H1 (cell line): ENCODE data around the gene AASDHPPT. TPM values are rescaled to one million over a fixed set of nuclear protein-coding genes. Genes with fewer than 3 reads are reported as not detected.

Experiments
- CTCF ChIA-PET: fragments of 300-600 bp; sonication (Branson Sonifier 250); formaldehyde crosslinking; loops from one replicate; lab custom pipeline; 2021; ENCODE audit not compliant: partially characterized antibody; lab: Charles Lee
- POLR2A ChIA-PET: fragments of 300-600 bp; sonication (Branson Sonifier 250); formaldehyde crosslinking; loops from one replicate; lab custom pipeline; 2021; ENCODE audit warnings: inconsistent platforms; ENCODE audit not compliant: partially characterized antibody; lab: Charles Lee
- DNase-seq, 2 experiments: peaks; one replicate each; pipeline versions ENCODE4 v3.0.0 to v3.0.0-alpha.2; 2010 to 2022; ENCODE audit warnings: low spot score in 2 of 2, low read depth in 1 of 2, mixed read lengths in 1 of 2
- FAIRE-seq: peaks from 2 replicates; lab custom pipeline; 2011; peaks lifted over from hg19 to GRCh38; lab: Jason Lieb, UNC
- H2AFZ ChIP-seq: 2 replicates; pipeline ENCODE4 v1.8.1; 2012; ENCODE audit warnings: low read length, inconsistent platforms
- H2AK5ac ChIP-seq: 2 replicates; pipeline ENCODE4 v1.6.1; 2013; ENCODE audit warnings: low read depth, low read length
- H2BK120ac ChIP-seq: replicated peaks from 2 replicates; pipeline ENCODE3; 2013; ENCODE audit warnings: low read depth, low read length, inconsistent platforms
- H2BK12ac ChIP-seq: 2 replicates; pipeline ENCODE4 v1.6.1; 2013; ENCODE audit warnings: low read depth, low read length
- H2BK15ac ChIP-seq: 2 replicates; pipeline ENCODE4 v1.6.1; 2013; ENCODE audit warnings: low read length
- H2BK20ac ChIP-seq: 2 replicates; pipeline ENCODE4 v1.6.1; 2013; ENCODE audit warnings: low read length
- H2BK5ac ChIP-seq: 2 replicates; pipeline ENCODE4 v1.6.1; 2013; ENCODE audit warnings: low read depth, low read length
- H3K14ac ChIP-seq: 2 replicates; pipeline ENCODE4 v1.6.1; 2013; ENCODE audit warnings: inconsistent platforms; ENCODE audit not compliant: insufficient read length
- H3K18ac ChIP-seq: 2 replicates; pipeline ENCODE4 v1.6.1; 2013; ENCODE audit warnings: low read length; ENCODE audit errors: extremely low read depth
- H3K23ac ChIP-seq: 2 replicates; pipeline ENCODE4 v1.6.1; 2013; ENCODE audit warnings: inconsistent platforms; ENCODE audit not compliant: insufficient read length
- H3K23me2 ChIP-seq: 2 replicates; pipeline ENCODE4 v1.6.1; 2013; ENCODE audit warnings: low read depth, low read length
- H3K27ac ChIP-seq: 2 replicates; pipeline ENCODE4 v1.6.1; 2011; ENCODE audit warnings: low read depth, low read length, inconsistent platforms
- H3K27me3 ChIP-seq, 4 experiments: replicated peaks in 1 of 4; 1 replicate in 1 of 4; 2 replicates in 3 of 4; pipeline versions ENCODE4 v1.6.1 to v1.8.1; 2011 to 2013; ENCODE audit warnings: low read length in 3 of 4, mild to moderate bottlenecking in 3 of 4, inconsistent platforms in 2 of 4, mixed read lengths in 2 of 4, moderate library complexity in 1 of 4; ENCODE audit not compliant: control insufficient read depth in 3 of 4, insufficient read depth in 3 of 4; ENCODE audit errors: extremely low read depth in 1 of 4
- H3K36me3 ChIP-seq, 4 experiments: 2 replicates each; pipeline versions ENCODE4 v1.6.1 to v1.8.1; 2011 to 2013; ENCODE audit warnings: mild to moderate bottlenecking in 4 of 4, low read length in 3 of 4, moderate library complexity in 2 of 4, control low read depth in 1 of 4, inconsistent platforms in 1 of 4; ENCODE audit not compliant: insufficient read depth in 4 of 4, control insufficient read depth in 2 of 4
- H3K4ac ChIP-seq: replicated peaks from 2 replicates; pipeline ENCODE3; 2013; ENCODE audit warnings: low read length, low read depth, mixed read lengths, inconsistent platforms; ENCODE audit not compliant: insufficient read length
- H3K4me1 ChIP-seq, 4 experiments: replicated peaks in 1 of 4; 1 replicate in 1 of 4; 2 replicates in 3 of 4; pipeline versions ENCODE4 v1.6.1 to v1.8.1; 2011 to 2013; ENCODE audit warnings: low read length in 3 of 4, inconsistent platforms in 2 of 4, mixed read lengths in 1 of 4; ENCODE audit not compliant: insufficient read depth in 4 of 4, control insufficient read depth in 3 of 4
- H3K4me2 ChIP-seq, 2 experiments: 2 replicates each; pipeline versions ENCODE4 v1.6.1 to v1.8.1; 2011 to 2013; ENCODE audit warnings: low read depth in 2 of 2, low read length in 2 of 2, control low read depth in 1 of 2, inconsistent platforms in 1 of 2, mild to moderate bottlenecking in 1 of 2; ENCODE audit not compliant: insufficient read depth in 1 of 2
- H3K4me3 ChIP-seq, 4 experiments: fragments of 200-600, 300-600 bp in 1 of 4; sonication (generic), shearing (Covaris generic), sonication (Bioruptor Twin) in 1 of 4; 2 replicates each; pipeline versions ENCODE4 v1.5.1 to v1.8.1; 2011 to 2016; ENCODE audit warnings: low read length in 4 of 4, low read depth in 3 of 4, control low read depth in 2 of 4, inconsistent platforms in 2 of 4, mild to moderate bottlenecking in 2 of 4, mixed read lengths in 1 of 4, moderate library complexity in 1 of 4; ENCODE audit not compliant: insufficient read depth in 2 of 4; ENCODE audit errors: extremely low read depth in 1 of 4
- H3K56ac ChIP-seq: replicated peaks from 2 replicates; pipeline ENCODE3; 2013; ENCODE audit warnings: low read depth, mild to moderate bottlenecking, mixed read lengths, low read length, inconsistent platforms; ENCODE audit not compliant: insufficient read length
- H3K79me1 ChIP-seq: 2 replicates; pipeline ENCODE4 v1.6.1; 2013; ENCODE audit warnings: low read depth, low read length, control low read depth
- H3K79me2 ChIP-seq, 2 experiments: 2 replicates each; pipeline versions ENCODE4 v1.6.1 to v1.8.1; 2012 to 2013; ENCODE audit warnings: low read length in 2 of 2, mild to moderate bottlenecking in 2 of 2, inconsistent platforms in 1 of 2; ENCODE audit not compliant: insufficient read depth in 2 of 2, control insufficient read depth in 1 of 2
- H3K9ac ChIP-seq, 4 experiments: replicated peaks in 1 of 4; 1 replicate in 1 of 4; 2 replicates in 3 of 4; pipeline versions ENCODE4 v1.6.1 to v1.8.1; 2011 to 2013; ENCODE audit warnings: low read depth in 3 of 4, low read length in 3 of 4, control low read depth in 2 of 4, mild to moderate bottlenecking in 2 of 4, moderate library complexity in 2 of 4, inconsistent platforms in 1 of 4; ENCODE audit errors: extremely low read depth in 1 of 4
- H3K9me3 ChIP-seq, 2 experiments: 2 replicates each; pipeline versions ENCODE4 v1.6.1 to v1.8.1; 2012 to 2013; ENCODE audit warnings: mild to moderate bottlenecking in 2 of 2, moderate library complexity in 2 of 2, control low read depth in 1 of 2, inconsistent platforms in 1 of 2, low read depth in 1 of 2, low read length in 1 of 2, mixed read lengths in 1 of 2; ENCODE audit not compliant: insufficient read depth in 2 of 2
- H4K20me1 ChIP-seq, 2 experiments: replicated peaks in 1 of 2; 2 replicates each; pipeline versions ENCODE3 to v1.8.1; 2011 to 2013; ENCODE audit warnings: inconsistent platforms in 2 of 2, low read length in 2 of 2, mild to moderate bottlenecking in 1 of 2; ENCODE audit not compliant: insufficient read depth in 2 of 2, control insufficient read depth in 1 of 2
- H4K5ac ChIP-seq: 2 replicates; pipeline ENCODE4 v1.6.1; 2013; ENCODE audit warnings: low read length, low read depth, mixed read lengths, inconsistent platforms; ENCODE audit not compliant: insufficient read length
- H4K8ac ChIP-seq: 2 replicates; pipeline ENCODE4 v1.8.0; 2013; ENCODE audit warnings: mild to moderate bottlenecking, moderate library complexity, low read length, inconsistent platforms; ENCODE audit not compliant: insufficient read depth; ENCODE audit errors: extremely low read depth
- H4K91ac ChIP-seq: replicated peaks from 2 replicates; pipeline ENCODE3; 2013; ENCODE audit warnings: low read length, mixed read lengths, inconsistent platforms; ENCODE audit not compliant: insufficient read length
- BACH1 ChIP-seq: IDR thresholded peaks from 2 replicates; pipeline ENCODE4 v1.6.1; 2012; ENCODE audit warnings: low read length, improper control_type of control experiment
- BCL11A ChIP-seq, 2 experiments: IDR thresholded peaks; one replicate each; pipeline ENCODE4 v1.6.1; 2011; ENCODE audit warnings: low read depth in 2 of 2, low read length in 2 of 2, mild to moderate bottlenecking in 2 of 2
- CBX8 ChIP-seq: fragments of 300-800, 300-1000 bp; sonication (generic); IDR thresholded peaks from 2 replicates; pipeline ENCODE4 v1.7.1; 2016; ENCODE audit warnings: low read depth, low read length, borderline replicate concordance
- E2F6 ChIP-seq: IDR thresholded peaks from 2 replicates; pipeline ENCODE4 v1.6.1; 2012; ENCODE audit warnings: inconsistent platforms
- EGR1 ChIP-seq: IDR thresholded peaks from 2 replicates; pipeline ENCODE4 v1.6.1; 2011; ENCODE audit warnings: low read depth, low read length, borderline replicate concordance
- NANOG ChIP-seq: IDR thresholded peaks from 2 replicates; pipeline ENCODE4 v1.6.1; 2011; ENCODE audit warnings: low read length, low read depth, mild to moderate bottlenecking, inconsistent platforms; ENCODE audit not compliant: insufficient read depth, poor library complexity, severe bottlenecking
- PHF8 ChIP-seq: fragments of 200-600 bp; sonication (generic); conservative IDR thresholded peaks from 2 replicates; pipeline ENCODE4 v1.7.1; 2012; ENCODE audit warnings: low read depth, mild to moderate bottlenecking, inconsistent platforms, low read length, moderate library complexity
- RFX5 ChIP-seq: IDR thresholded peaks from 2 replicates; pipeline ENCODE4 v1.6.1; 2011; ENCODE audit warnings: low read depth, low read length, improper control_type of control experiment, borderline replicate concordance
- SAP30 ChIP-seq: fragments of 300-600 bp; sonication (generic); IDR thresholded peaks from 2 replicates; pipeline ENCODE4 v1.7.1; 2012; ENCODE audit warnings: low read length, moderate library complexity, mild to moderate bottlenecking, inconsistent platforms; ENCODE audit not compliant: insufficient read depth, insufficient replicate concordance
- SIN3A ChIP-seq, 2 experiments: IDR thresholded peaks in 1 of 2; conservative IDR thresholded peaks in 1 of 2; 2 replicates each; pipeline ENCODE4 v1.6.1; 2011 to 2012; ENCODE audit warnings: low read length in 2 of 2, improper control_type of control experiment in 1 of 2, low read depth in 1 of 2, mild to moderate bottlenecking in 1 of 2
- WGBS, 2 experiments: shearing (Covaris generic) in 1 of 2; methylation state at CpG; one replicate each; pipeline versions ENCODE4 v1.1.6 to v1.1.7; 2013 to 2015; ENCODE audit warnings: low lambda C conversion rate in 2 of 2, mixed read lengths in 2 of 2, inconsistent platforms in 1 of 2, low coverage in 1 of 2, missing lambda C conversion rate in 1 of 2; ENCODE audit not compliant: insufficient replicate concordance in 2 of 2, insufficient coverage in 1 of 2, insufficient read length in 1 of 2; ENCODE audit errors: extremely low coverage in 1 of 2, missing lambda C conversion rate in 1 of 2; 5-methylcytosine and 5-hydroxymethylcytosine counted together
- polyA plus RNA-seq, 7 experiments: library from polyadenylated mRNA; depleted of rRNA in 3 of 7; stranded (reverse) in 5 of 7; unstranded in 2 of 7; fragments of >200 nt in 5 of 7; fragments of 200-250 nt in 2 of 7; gene quantifications; 1 replicate in 5 of 7; 2 replicates in 1 of 7; 4 replicates in 1 of 7; pipeline versions ENCODE4 v1.2.1 to v1.2.3, GENCODE V29; 2011 to 2013; ENCODE audit warnings: missing spikeins in 2 of 7, mixed read lengths in 2 of 7
- total RNA-seq: library from RNA; stranded (reverse); fragmentation: NEBNext Ultra II Directional; extraction: Animal tissue kit (Norgen Biotek cat#: 25700); gene quantifications from 2 replicates; pipeline ENCODE4 v1.2.1, GENCODE V29; 2021

The AASDHPPT gene
- total and polyA plus RNA-seq, 2 of the 8 experiments (the other 6 are each of a cell fraction or from before 2014, with no cell fraction given), result 15.7 to 42.2 TPM

- no peak overlapping the region for H3K23ac ChIP-seq
- POLR2A ChIA-PET, result interaction anchor here (0.7 to 1.8 kb wide), 4 partner anchors 7 to 15 kb away, joined by 3 read pairs; partner anchors contain the start of gene KBTBD3
- TF ChIP-seq RFX5, result no peak
- no peak for TF ChIP-seq CBX8
- no peak for TF ChIP-seq SIN3A (conservative IDR thresholded peaks at IDR 0.05 in 1 of 2, IDR thresholded peaks at IDR 0.05 in 1 of 2; ENCODE audit: low read depth in 1 of 2, low read length in 2 of 2)
- no peak for TF ChIP-seq EGR1
- no peak for TF ChIP-seq BCL11A (IDR thresholded peaks at IDR 0.05; ENCODE audit: low read depth in 2 of 2, low read length in 2 of 2)
- TF ChIP-seq SAP30, result no peak
- no peak for TF ChIP-seq BACH1
- no peak for TF ChIP-seq NANOG
- no peak for TF ChIP-seq E2F6
- no peak for TF ChIP-seq PHF8
Measured at GRCh38 chr11:106091480-106092123, 14.1 kb downstream of the AASDHPPT start.

More at GRCh38 chr11:106091480-106092123, 14.1 kb downstream of the AASDHPPT start:
- no peak overlapping the region for H3K56ac ChIP-seq
- H2AK5ac ChIP-seq, result no peak overlapping the region
- no peak overlapping the region for H2BK15ac ChIP-seq
- H2AFZ ChIP-seq, result no peak overlapping the region
- no peak overlapping the region for H2BK5ac ChIP-seq
- DNase-seq (no peak), FAIRE-seq (no peak)
- no peak overlapping the region for H2BK20ac ChIP-seq
- H4K8ac ChIP-seq, result no peak overlapping the region
- no peak overlapping the region for H2BK120ac ChIP-seq
- H3K9ac ChIP-seq, result no peak overlapping the region
- H3K4ac ChIP-seq, result no peak overlapping the region
- H4K5ac ChIP-seq, result no peak overlapping the region
- no peaks in the 10 kb centered on the region for H3K79me1 ChIP-seq
- WGBS, 2 experiments, result 90% methylated on average over 3 of the region's 3 CpGs; no CpG with 5 or more reads in 1 of the 2 experiments
- no peaks in the 10 kb centered on the region for H3K9me3 ChIP-seq
- H3K27ac ChIP-seq, result no peak overlapping the region
- H2BK12ac ChIP-seq, result no peak overlapping the region
- H4K20me1 ChIP-seq, result peaks cover 2 to 5% of the 10 kb centered on the region in 2 experiments
- CTCF ChIA-PET, result interaction anchor here (0.6 to 1.4 kb wide), 4 partner anchors 9 to 1203 kb away, joined by 3 to 5 read pairs (median 3); no protein-coding TSS in a partner anchor
- no peak overlapping the region for H4K91ac ChIP-seq
- no peak overlapping the region for H3K4me3 ChIP-seq
- no peak overlapping the region for H3K14ac ChIP-seq
- no peaks in the 10 kb centered on the region for H3K23me2 ChIP-seq
- no peaks in the 10 kb centered on the region for H3K4me1 ChIP-seq
- peaks cover 0 to 55% of the 10 kb centered on the region in 2 experiments; a peak in 3 of 4 replicates for H3K79me2 ChIP-seq
- H3K18ac ChIP-seq, result no peak overlapping the region
- H3K27me3 ChIP-seq, result no peaks in the 10 kb centered on the region
- no peak overlapping the region for H3K4me2 ChIP-seq
- peaks cover 2 to 63% (median 25%) of the 10 kb centered on the region in 4 experiments; a peak in 7 of 8 replicates for H3K36me3 ChIP-seq
